ENCODE measurements around the gene RLN1.

- TF ChIP-seq CTCF (IDR thresholded peaks at IDR 0.05) = no peak
- no peak for TF ChIP-seq POLR2A (IDR thresholded peaks at IDR 0.05)
- TF ChIP-seq POLR2AphosphoS5 (IDR thresholded peaks at IDR 0.05) = no peak
Observed at GRCh38 chr9:5288591-5288990, 51.1 kb downstream of the RLN1 start.

Measured in prostate gland (tissue), 2 donors.